ENCODE measurements around the gene UPP1. TPM values are rescaled to one million over a fixed set of nuclear protein-coding genes. Genes with fewer than 3 reads are reported as not detected.
A peak's percentile ranks its signal among the peaks of the same experiment; 100 is the strongest.

UPP1 gene
- 100 to 1,000 TPM in 3 of 5 donors, 10 to 100 TPM in 2; 77.7 to 227 (median 177) TPM for total RNA-seq
- total RNA-seq (2013), result 50.0 TPM
- total RNA-seq, result 34.1 to 189 (median 97.7) reads per million in 29 experiments

DNA sequence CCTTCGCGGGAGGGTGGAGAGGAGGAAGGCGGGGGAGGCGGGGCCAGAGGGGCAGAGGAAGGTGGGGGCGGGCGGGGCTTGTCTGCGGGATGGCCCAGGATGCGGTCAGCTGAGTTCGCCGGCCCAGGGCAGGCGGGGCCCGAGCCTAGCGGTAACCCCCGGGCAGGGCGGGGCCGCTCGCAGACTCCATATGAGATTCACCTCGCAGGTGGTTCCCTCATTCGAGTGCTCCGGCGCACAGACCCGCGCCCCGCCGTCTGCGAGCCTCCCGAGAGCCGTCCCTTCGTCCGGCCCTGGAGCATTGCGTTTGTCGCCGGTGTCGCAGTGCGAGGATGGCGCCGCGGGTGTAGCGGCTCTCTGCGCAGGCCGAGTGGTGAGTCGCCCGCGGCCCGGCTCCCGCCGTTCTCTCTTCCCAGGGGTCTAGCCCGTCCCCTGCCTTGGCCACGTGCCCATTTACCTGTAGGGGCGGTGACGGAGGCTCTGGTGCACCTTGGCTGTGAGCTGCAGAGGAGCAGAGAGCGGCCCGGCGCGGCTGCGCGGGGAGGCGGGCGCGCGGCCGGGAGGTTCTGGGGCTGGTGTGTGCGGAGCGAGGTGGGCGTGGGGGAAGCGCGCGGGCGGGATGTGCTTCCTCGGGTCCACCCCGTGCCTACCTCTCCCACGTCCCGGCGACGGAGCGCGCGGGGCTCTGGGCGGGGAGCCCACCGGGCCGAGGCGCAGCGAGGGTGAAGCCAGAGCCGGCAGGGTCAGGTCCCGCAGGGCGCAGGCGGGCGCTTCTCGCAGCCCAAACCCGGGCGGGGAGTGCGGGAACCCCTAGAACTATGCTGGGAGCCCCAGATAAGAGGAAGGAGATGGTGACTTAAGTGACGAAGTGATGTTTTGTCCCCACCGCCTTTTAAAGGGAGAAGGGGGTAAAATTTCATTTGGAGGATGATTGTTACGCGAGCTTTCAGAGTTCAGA lies at the start of gene UPP1:
Gene UPP1, plus strand, starts transcription at position 220 of the 958 bp plus-strand sequence. CDS start 5,519 bp downstream, outside the sequence.
- WGBS (ENCODE audit: insufficient coverage), result under 1% methylated on average over 85 of the region's 96 CpGs

DNA sequence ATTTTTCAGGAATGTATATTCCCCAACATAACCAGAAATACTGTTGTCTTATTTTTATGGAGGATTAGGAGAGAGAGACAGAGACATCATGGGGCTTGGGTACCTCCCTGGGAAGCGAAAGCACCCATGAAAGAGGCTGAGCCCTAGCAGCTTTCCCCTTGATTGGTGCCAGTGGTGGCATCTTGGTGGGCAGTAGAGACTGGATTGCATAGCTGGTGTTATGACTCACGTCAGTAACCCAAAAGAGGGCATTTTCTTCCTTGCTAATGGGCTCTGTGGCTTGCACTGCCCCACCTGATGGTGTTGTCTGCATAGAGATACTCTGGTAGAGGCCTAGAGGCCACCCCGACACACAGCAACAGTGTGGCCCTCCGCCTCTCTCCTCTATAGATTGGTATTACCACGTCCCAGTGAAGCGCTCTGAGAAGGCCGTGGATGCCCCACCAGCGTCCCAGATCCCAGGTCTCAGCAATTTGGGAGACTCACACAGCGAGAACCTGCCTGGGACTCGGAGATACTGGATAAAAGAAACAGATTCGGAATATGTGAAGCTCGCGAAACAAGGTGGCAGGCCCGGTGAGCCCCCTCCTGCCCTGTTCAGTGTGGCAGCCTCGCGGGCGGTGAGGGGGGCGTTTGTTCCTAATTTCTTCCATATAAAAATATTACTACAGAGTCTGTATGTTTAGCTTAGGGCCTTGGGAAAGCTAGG lies 48.0 kb upstream of the UPP1 start:
- peaks cover 0 to 16% of the 10 kb centered on the region in 2 experiments for H3K4me1 ChIP-seq (ENCODE audit: control insufficient read depth in 1 of 2, extremely low read depth in 1 of 2, insufficient read depth in 2 of 2, low read length in 2 of 2)
- ATAC-seq (replicated peaks in 1 of 4), result no peak
- Mint-ChIP-seq H3K4me3 (no peak overlapping the region), H3K27ac (peak overlapping the region; percentile 46 to 58), H3K36me3 (no peaks in the 10 kb centered on the region), H3K4me1 (peaks cover 15 to 40% (median 26%) of the 10 kb centered on the region in 3 donors), H3K9me3 (no peaks in the 10 kb centered on the region), H3K27me3 (peaks cover 6 to 8% of the 10 kb centered on the region in 2 donors)
- 93% methylated on average over 9 of the region's 18 CpGs for WGBS (ENCODE audit: insufficient coverage)
- no peak overlapping the region for H3K4me3 ChIP-seq (ENCODE audit: control insufficient read depth in 1 of 2, extremely low read depth in 1 of 2, low read length in 1 of 2)
- no peaks in the 10 kb centered on the region for H3K36me3 ChIP-seq (ENCODE audit: control insufficient read depth in 2 of 2, extremely low read depth in 1 of 2, insufficient read depth in 1 of 2, low read length in 1 of 2)
- H3K27ac ChIP-seq (ENCODE audit: low read length), result no peak overlapping the region
- no peaks in the 10 kb centered on the region for H3K9me3 ChIP-seq
- peaks cover 7 to 11% of the 10 kb centered on the region in 2 experiments for H3K27me3 ChIP-seq (replicated peaks in 1 of 2; ENCODE audit: control insufficient read depth in 2 of 2, extremely low read depth in 1 of 2, insufficient read depth in 2 of 2, low read length in 1 of 2)
- CTCF ChIA-PET, result no interaction called here
- DNase-seq, result no peak
- POLR2A ChIA-PET, result interaction anchor here in 1 of 2 donors (0.6 kb wide), 1 partner anchor 30 kb away, joined by 3 read pairs; no protein-coding TSS in a partner anchor

More for the DNA sequence above, at the start of gene UPP1:
- ATAC-seq (replicated peaks in 1 of 4) (peak; percentile 80 to 88 (median 84)), DNase-seq (peak in 34 of 35 experiments; percentile 38 to 92 (median 86))
- POLR2A ChIA-PET, result no interaction called here
- Histone ChIP-seq H3K4me3 (ENCODE audit: control insufficient read depth in 1 of 2, extremely low read depth in 1 of 2, low read length in 1 of 2) (peak within 1 kb of the TSS; percentile 73 to 84), H3K9me3 (no peaks in the 10 kb centered on the region), H3K27ac (ENCODE audit: low read length) (peak within 1 kb of the TSS; percentile 89), H3K27me3 (replicated peaks in 1 of 2; ENCODE audit: control insufficient read depth in 2 of 2, extremely low read depth in 1 of 2, insufficient read depth in 2 of 2, low read length in 1 of 2) (no peaks in the 10 kb centered on the region), H3K4me1 (ENCODE audit: control insufficient read depth in 1 of 2, extremely low read depth in 1 of 2, insufficient read depth in 2 of 2, low read length in 2 of 2) (peaks cover 0 to 77% of the 10 kb centered on the region in 2 experiments), H3K36me3 (ENCODE audit: control insufficient read depth in 2 of 2, extremely low read depth in 1 of 2, insufficient read depth in 1 of 2, low read length in 1 of 2) (peaks cover 0 to 35% of the 10 kb centered on the region in 2 donors)
- CTCF ChIA-PET, result interaction anchor here (0.6 to 1.7 kb wide), 4 partner anchors 21 to 114 kb away, joined by 3 to 5 read pairs (median 3); no protein-coding TSS in a partner anchor
- peaks cover 37% of the 10 kb centered on the region for H3K36me3 Mint-ChIP-seq
- peak within 1 kb of the TSS; percentile 91 to 93 for H3K27ac Mint-ChIP-seq
- H3K9me3 Mint-ChIP-seq, result no peaks in the 10 kb centered on the region
- H3K4me1 Mint-ChIP-seq, result peaks cover 72 to 90% (median 88%) of the 10 kb centered on the region in 3 donors
- no peaks in the 10 kb centered on the region for H3K27me3 Mint-ChIP-seq
- peak within 1 kb of the TSS; percentile 83 to 89 (median 87) for H3K4me3 Mint-ChIP-seq

DNA sequence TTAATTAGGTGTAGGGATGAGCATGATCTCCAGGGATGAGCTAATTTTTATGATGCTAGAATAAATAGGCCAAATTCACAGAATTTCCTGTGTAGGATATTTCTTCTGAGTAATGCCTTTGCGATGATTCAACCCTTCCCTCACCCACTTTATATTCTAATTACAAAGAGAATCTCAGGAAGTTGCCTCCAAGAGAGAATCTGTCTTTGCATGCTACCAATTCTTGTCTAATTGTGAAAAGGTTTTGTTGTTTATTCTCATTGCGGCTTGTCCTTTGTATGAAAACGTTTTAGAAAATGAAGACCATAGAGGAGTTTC lies 47.5 kb upstream of the UPP1 start:
- CTCF ChIA-PET, result no interaction called here

DNA sequence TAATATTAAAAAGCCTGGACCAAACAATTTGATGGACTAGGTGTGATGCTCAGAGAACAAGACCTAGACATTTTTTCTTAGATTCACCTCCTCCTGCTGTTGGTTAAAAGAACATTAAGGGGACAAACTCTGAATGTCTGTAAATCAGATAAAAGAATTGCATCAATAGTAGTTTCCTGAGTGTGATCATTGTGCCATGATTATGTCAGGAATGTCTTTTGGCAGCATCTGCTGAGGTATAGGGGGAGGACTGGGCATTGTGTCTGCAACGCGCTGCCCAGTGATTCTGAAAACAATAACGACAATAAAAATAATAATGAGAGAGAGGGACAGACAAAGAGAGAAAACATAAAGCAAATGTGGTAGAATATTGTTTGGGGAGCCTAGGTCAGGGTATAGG lies 46.8 kb upstream of the UPP1 start:
- ChIA-PET CTCF (no interaction called here), POLR2A (no interaction called here)
- H3K9me3 Mint-ChIP-seq, result no peaks in the 10 kb centered on the region
- 93% methylated on average over 3 of the region's 3 CpGs for WGBS (ENCODE audit: insufficient coverage)
- Histone ChIP-seq H3K9me3 (no peaks in the 10 kb centered on the region), H3K36me3 (ENCODE audit: control insufficient read depth in 2 of 2, extremely low read depth in 1 of 2, insufficient read depth in 1 of 2, low read length in 1 of 2) (no peaks in the 10 kb centered on the region), H3K27me3 (replicated peaks in 1 of 2; ENCODE audit: control insufficient read depth in 2 of 2, extremely low read depth in 1 of 2, insufficient read depth in 2 of 2, low read length in 1 of 2) (peaks cover under 1 to 5% of the 10 kb centered on the region in 2 experiments), H3K4me1 (ENCODE audit: control insufficient read depth in 1 of 2, extremely low read depth in 1 of 2, insufficient read depth in 2 of 2, low read length in 2 of 2) (peaks cover 2 to 16% of the 10 kb centered on the region in 2 experiments), H3K4me3 (ENCODE audit: control insufficient read depth in 1 of 2, extremely low read depth in 1 of 2, low read length in 1 of 2) (no peak overlapping the region), H3K27ac (ENCODE audit: low read length) (no peak overlapping the region)
- H3K4me1 Mint-ChIP-seq, result peaks cover 26 to 42% (median 32%) of the 10 kb centered on the region in 3 donors
- H3K27ac Mint-ChIP-seq, result peak overlapping the region in 1 of 2 donors; percentile 37
- ATAC-seq (replicated peaks in 1 of 4) (no peak), DNase-seq (no peak)
- no peak overlapping the region for H3K4me3 Mint-ChIP-seq
- H3K27me3 Mint-ChIP-seq, result no peaks in the 10 kb centered on the region
- H3K36me3 Mint-ChIP-seq, result no peaks in the 10 kb centered on the region

More for the DNA sequence above, 47.5 kb upstream of the UPP1 start:
- Mint-ChIP-seq H3K27me3 (peaks cover 3% of the 10 kb centered on the region in 2 donors), H3K36me3 (no peaks in the 10 kb centered on the region), H3K9me3 (no peaks in the 10 kb centered on the region), H3K27ac (peak overlapping the region; percentile 46 to 58), H3K4me3 (no peak overlapping the region), H3K4me1 (peaks cover 20 to 42% (median 28%) of the 10 kb centered on the region in 3 donors)
- Histone ChIP-seq H3K4me1 (ENCODE audit: control insufficient read depth in 1 of 2, extremely low read depth in 1 of 2, insufficient read depth in 2 of 2, low read length in 2 of 2) (peaks cover 0 to 16% of the 10 kb centered on the region in 2 experiments), H3K27me3 (replicated peaks in 1 of 2; ENCODE audit: control insufficient read depth in 2 of 2, extremely low read depth in 1 of 2, insufficient read depth in 2 of 2, low read length in 1 of 2) (peaks cover 4 to 8% of the 10 kb centered on the region in 2 experiments), H3K4me3 (ENCODE audit: control insufficient read depth in 1 of 2, extremely low read depth in 1 of 2, low read length in 1 of 2) (no peak overlapping the region), H3K36me3 (ENCODE audit: control insufficient read depth in 2 of 2, extremely low read depth in 1 of 2, insufficient read depth in 1 of 2, low read length in 1 of 2) (no peaks in the 10 kb centered on the region), H3K27ac (ENCODE audit: low read length) (no peak overlapping the region), H3K9me3 (no peaks in the 10 kb centered on the region)
- DNase-seq (no peak), ATAC-seq (replicated peaks in 1 of 4) (peak in 2 of 4 experiments; percentile 32 to 44)
- POLR2A ChIA-PET, result interaction anchor here in 1 of 2 donors (0.6 kb wide), 1 partner anchor 31 kb away, joined by 3 read pairs; no protein-coding TSS in a partner anchor
- WGBS (ENCODE audit: insufficient coverage), result 68% methylated on average over 2 of the region's 3 CpGs

DNA sequence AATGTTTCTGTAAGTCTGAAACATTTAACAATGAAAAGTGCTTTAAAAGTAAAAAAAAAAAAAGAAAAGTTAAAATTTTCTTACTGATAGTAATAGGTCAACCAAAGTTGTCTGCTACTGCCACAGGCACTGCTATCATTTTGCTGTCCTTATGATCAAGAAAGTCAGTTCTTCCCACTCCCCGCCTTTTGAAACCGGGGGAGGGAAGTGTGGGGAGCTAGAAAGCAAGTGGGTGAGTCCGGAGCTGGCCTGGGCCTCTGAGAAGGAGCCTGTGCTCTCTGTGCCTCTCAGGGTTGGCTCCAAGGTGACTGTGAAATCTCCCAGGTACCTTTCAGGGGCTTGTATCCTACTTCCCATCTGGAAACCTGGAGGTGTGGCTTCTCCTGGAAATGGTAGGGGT lies 46.4 kb upstream of the UPP1 start:
- Histone ChIP-seq H3K4me3 (ENCODE audit: control insufficient read depth in 1 of 2, extremely low read depth in 1 of 2, low read length in 1 of 2) (no peak overlapping the region), H3K27me3 (replicated peaks in 1 of 2; ENCODE audit: control insufficient read depth in 2 of 2, extremely low read depth in 1 of 2, insufficient read depth in 2 of 2, low read length in 1 of 2) (peaks cover 0 to 3% of the 10 kb centered on the region in 2 experiments), H3K36me3 (ENCODE audit: control insufficient read depth in 2 of 2, extremely low read depth in 1 of 2, insufficient read depth in 1 of 2, low read length in 1 of 2) (no peaks in the 10 kb centered on the region), H3K9me3 (no peaks in the 10 kb centered on the region), H3K27ac (ENCODE audit: low read length) (no peak overlapping the region), H3K4me1 (ENCODE audit: control insufficient read depth in 1 of 2, extremely low read depth in 1 of 2, insufficient read depth in 2 of 2, low read length in 2 of 2) (peaks cover 2 to 16% of the 10 kb centered on the region in 2 experiments)
- no peak for DNase-seq
- no peak overlapping the region for H3K27ac Mint-ChIP-seq
- CTCF ChIA-PET, result no interaction called here
- no peak for ATAC-seq (replicated peaks in 1 of 4)
- H3K4me1 Mint-ChIP-seq, result peaks cover 26 to 42% (median 32%) of the 10 kb centered on the region in 3 donors
- no CpG with 5 or more reads among the region's 3 CpGs for WGBS (ENCODE audit: insufficient coverage)
- no peaks in the 10 kb centered on the region for H3K9me3 Mint-ChIP-seq
- H3K27me3 Mint-ChIP-seq, result no peaks in the 10 kb centered on the region
- H3K4me3 Mint-ChIP-seq, result no peak overlapping the region
- POLR2A ChIA-PET, result no interaction called here
- H3K36me3 Mint-ChIP-seq, result no peaks in the 10 kb centered on the region

DNA sequence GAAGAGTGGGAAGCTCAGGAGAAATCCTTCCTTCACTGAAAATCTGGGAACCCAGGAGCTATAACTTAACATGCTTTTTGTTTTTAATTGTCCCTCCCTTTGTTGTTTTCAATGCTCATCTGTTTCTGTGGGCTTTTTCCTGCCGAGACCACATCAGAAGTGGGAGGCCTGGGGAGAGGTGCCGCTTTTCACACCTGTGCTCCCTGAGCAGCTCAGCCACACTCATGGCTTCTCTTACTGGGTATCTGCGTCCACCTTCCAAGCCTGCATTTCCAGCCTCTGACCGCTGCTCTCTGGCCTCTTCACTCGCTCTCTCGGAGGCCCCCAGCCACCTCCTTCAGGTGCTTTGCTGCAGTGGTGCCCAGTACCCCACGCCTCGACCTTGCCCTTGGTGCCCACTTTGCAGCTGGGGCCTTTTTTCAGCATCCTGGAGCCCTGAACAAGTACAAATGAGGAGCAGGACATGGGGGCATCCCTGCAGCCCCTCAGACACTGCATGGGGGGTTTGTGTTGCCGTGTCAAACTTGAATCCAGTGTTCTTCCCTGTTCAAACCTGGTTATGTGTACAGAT lies 43.8 kb upstream of the UPP1 start:
- Mint-ChIP-seq H3K27ac (peak overlapping the region in 1 of 2 donors; percentile 47), H3K27me3 (no peaks in the 10 kb centered on the region), H3K9me3 (no peaks in the 10 kb centered on the region), H3K4me1 (peaks cover 26 to 47% (median 32%) of the 10 kb centered on the region in 3 donors), H3K36me3 (no peaks in the 10 kb centered on the region), H3K4me3 (peak overlapping the region in 1 of 3 donors; percentile 30)
- H3K9me3 ChIP-seq, result no peaks in the 10 kb centered on the region
- POLR2A ChIA-PET, result no interaction called here
- 38% methylated on average over 7 of the region's 9 CpGs for WGBS (ENCODE audit: insufficient coverage)
- peak in 1 of 4 experiments; percentile 56 for ATAC-seq (replicated peaks in 1 of 4)
- peaks cover 2 to 20% of the 10 kb centered on the region in 2 experiments for H3K4me1 ChIP-seq (ENCODE audit: control insufficient read depth in 1 of 2, extremely low read depth in 1 of 2, insufficient read depth in 2 of 2, low read length in 2 of 2)
- DNase-seq, result peak in 7 of 35 experiments; percentile 3 to 40 (median 12)
- H3K27ac ChIP-seq (ENCODE audit: low read length), result no peak overlapping the region
- CTCF ChIA-PET, result no interaction called here
- no peak overlapping the region for H3K4me3 ChIP-seq (ENCODE audit: control insufficient read depth in 1 of 2, extremely low read depth in 1 of 2, low read length in 1 of 2)
- H3K27me3 ChIP-seq (replicated peaks in 1 of 2; ENCODE audit: control insufficient read depth in 2 of 2, extremely low read depth in 1 of 2, insufficient read depth in 2 of 2, low read length in 1 of 2), result peaks cover 0 to 3% of the 10 kb centered on the region in 2 experiments
- H3K36me3 ChIP-seq (ENCODE audit: control insufficient read depth in 2 of 2, extremely low read depth in 1 of 2, insufficient read depth in 1 of 2, low read length in 1 of 2), result no peaks in the 10 kb centered on the region
